Choroid plexus epithelial cell (primary cell): Measurements from ENCODE around the gene GOPC.

ENCODE experiments used
- DNase-seq: peaks from one replicate; pipeline ENCODE4 v3.0.0-alpha.2; 2010; ENCODE audit warnings: low read depth
- H3K4me3 ChIP-seq: 2 replicates; pipeline ENCODE4 v1.5.1; 2011; ENCODE audit warnings: low read depth, mild to moderate bottlenecking, control low read depth, low read length, moderate library complexity
- TF ChIP-seq, protein P1 (sequence below): conservative IDR thresholded peaks from 2 replicates; pipeline ENCODE4 v1.5.1; 2011; ENCODE audit warnings: low read depth, mild to moderate bottlenecking, control low read depth, inconsistent platforms, low read length, moderate library complexity

Gene GOPC

DNA sequence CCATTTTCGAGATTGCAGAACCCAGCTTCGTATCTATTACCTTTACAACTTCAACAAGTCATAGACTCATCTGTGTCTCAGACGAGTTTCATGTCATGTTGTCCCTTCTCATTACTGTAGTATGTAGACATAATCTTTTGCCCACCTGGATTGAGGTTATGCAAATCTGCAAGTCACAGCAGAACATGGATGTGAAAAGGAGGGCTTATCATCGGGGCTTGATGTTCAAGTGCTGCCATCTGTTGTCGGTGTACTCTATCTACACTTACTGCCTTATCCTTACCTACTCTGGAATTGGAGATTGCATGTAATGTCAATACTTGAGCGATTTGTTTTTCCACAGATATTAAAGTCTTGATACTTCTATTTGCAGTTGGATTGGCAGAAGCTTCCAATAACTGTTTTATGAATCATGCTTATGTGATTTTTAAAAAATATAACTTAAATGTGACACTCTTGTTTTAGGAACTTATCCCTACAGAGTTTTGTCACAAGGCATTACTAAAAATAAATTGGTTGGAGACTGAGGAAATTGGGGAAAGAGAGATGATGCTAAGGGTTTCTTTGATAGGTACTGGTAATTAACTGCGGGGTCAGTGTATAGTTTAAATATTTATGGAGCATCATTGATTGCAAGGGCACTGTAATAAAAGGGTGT, 3.0 kb upstream of the GOPC start:
- H3K4me3 ChIP-seq = no peak overlapping the region
- TF ChIP-seq, protein P1, sequence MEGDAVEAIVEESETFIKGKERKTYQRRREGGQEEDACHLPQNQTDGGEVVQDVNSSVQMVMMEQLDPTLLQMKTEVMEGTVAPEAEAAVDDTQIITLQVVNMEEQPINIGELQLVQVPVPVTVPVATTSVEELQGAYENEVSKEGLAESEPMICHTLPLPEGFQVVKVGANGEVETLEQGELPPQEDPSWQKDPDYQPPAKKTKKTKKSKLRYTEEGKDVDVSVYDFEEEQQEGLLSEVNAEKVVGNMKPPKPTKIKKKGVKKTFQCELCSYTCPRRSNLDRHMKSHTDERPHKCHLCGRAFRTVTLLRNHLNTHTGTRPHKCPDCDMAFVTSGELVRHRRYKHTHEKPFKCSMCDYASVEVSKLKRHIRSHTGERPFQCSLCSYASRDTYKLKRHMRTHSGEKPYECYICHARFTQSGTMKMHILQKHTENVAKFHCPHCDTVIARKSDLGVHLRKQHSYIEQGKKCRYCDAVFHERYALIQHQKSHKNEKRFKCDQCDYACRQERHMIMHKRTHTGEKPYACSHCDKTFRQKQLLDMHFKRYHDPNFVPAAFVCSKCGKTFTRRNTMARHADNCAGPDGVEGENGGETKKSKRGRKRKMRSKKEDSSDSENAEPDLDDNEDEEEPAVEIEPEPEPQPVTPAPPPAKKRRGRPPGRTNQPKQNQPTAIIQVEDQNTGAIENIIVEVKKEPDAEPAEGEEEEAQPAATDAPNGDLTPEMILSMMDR = peak; percentile 86
- peak; percentile 94 for DNase-seq

DNA sequence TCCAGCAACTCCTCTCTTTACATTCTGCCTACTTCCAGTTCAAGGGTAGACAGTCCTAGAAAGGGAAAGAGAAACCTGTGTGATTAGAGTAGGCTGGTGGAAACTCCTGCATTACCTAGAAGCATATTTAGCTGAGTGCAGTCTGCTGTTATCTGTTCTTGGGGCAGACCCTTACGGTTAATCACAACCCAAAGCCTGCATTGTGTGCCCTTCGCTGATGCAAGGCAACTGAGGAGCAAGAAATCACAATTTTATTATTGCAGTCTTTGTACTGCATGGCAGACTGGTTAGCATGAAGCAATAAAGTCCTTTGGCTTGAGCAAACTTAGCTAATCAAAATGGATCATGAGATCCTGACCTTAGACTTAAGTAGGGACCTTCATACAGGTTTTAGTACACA, 1.5 kb upstream of the GOPC start:
- DNase-seq = no peak
- TF ChIP-seq, protein P1 = no peak
- H3K4me3 ChIP-seq = no peak overlapping the region

DNA sequence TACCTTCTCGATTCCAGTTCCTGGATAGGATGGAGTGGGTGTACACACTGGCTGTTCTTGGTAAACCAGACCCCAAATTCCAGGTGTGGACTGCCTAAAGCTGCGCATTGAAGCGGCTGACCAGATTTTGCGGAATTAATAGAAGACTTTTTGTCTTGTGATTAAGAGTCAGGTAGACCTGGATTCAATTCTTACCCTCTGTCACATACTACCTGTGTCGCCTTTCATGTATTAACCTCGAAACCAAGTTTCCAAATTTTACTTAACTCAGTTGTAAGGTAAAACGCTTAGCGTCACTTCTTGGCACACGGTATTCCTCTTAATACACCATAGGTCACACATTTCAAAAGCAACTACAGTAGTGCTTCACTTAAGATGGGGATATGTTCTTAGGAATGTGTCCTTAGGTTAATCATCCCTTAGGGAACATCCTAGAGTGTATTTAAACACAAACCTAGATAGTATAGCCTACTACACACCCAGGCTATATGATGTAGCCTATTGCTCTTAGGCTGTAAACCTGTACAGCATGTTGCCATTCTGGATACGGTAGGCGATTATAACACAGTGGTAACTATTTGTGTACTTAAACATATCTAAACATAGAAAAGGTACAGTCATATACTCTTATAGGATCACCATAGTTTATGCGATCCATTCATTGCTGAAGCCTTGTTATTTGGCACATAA, 733 bp upstream of the GOPC start:
- TF ChIP-seq, protein P1 = no peak
- peak overlapping the region; percentile 88 for H3K4me3 ChIP-seq
- DNase-seq = no peak

DNA sequence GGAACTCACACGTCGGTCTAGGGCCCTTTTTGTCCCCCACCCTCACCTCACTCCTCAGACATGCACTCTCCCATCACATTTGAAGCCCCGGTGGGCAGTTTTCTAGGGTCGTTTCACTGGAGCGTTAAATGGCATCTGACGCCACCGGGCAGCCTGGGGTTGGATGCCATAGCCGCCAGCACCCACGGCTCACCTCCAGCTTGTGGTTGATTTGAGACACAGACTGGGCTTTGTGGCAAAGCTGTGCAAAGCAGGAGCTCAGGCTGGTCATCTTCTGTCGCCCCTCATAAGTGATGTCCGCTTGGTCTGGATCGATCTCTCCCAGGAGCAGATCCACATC, 530 bp downstream of the GOPC start:
- peak overlapping the region; percentile 88 for H3K4me3 ChIP-seq
- DNase-seq = no peak
- TF ChIP-seq, protein P1 = no peak

DNA sequence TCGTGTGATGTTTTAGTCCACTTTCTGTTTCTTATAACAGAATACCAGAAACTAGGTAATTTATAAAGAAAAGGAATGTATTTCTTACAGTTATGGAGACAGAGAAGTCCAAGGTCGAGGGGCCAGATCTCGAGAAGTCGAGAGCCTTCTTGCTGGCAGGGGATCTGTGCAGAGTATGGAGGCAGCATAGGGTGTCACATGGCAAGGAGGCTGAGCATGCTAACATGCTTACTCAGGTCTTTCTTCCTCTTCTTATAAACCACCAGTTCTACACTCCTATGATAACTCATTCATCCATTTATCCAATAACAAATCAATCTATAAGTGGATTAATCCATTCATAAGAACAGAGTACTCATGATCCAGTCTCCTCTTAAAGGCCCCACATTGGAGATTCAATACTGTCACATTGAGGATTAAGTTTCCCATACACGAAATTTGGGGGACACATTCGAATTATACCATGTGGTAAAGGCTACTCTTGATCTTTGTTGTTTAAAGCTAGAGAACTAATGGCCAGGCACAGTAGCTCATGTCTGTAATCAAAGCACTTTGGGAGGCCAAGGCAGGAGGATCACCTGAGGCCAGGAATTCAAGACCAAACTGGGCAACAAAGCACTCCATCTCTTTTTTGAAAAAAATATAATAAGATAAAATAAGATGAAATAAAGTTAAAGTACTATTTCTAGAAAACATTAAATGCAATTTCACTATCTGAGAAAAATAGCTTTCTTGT, 2.1 kb downstream of the GOPC start:
- H3K4me3 ChIP-seq = peak overlapping the region; percentile 88
- TF ChIP-seq, protein P1 = no peak
- DNase-seq = peak; percentile 40

DNA sequence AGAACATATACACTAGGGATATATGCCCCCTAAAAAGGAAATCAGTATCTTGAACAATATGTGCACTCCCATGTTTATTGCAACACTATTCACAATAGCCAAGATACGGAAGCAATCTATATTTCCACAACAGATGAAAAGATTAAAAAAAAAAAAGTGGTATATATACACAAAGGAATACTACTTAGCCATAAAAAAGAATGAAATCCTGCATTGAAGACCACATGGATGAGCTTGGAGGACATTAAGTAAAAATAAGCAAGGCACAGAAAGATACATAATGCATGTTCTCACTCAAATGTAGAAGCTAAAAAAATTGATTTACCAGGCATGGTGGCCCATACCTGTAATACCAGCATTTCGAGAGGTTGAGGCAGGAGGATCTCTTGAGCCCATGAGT, 4.6 kb downstream of the GOPC start:
- TF ChIP-seq, protein P1 = no peak
- DNase-seq = no peak

More for the DNA sequence above, 4.6 kb downstream of the GOPC start:
- no peak overlapping the region for H3K4me3 ChIP-seq
